H9 (cell line): ENCODE measurements around the gene PCDH10. TPM values are rescaled to one million over a fixed set of nuclear protein-coding genes. Genes with fewer than 3 reads are reported as not detected.

ENCODE experiments used
- DNase-seq: peaks from one replicate; pipeline ENCODE4 v3.0.0-alpha.2; 2017
- H2AFZ ChIP-seq: one replicate; pipeline ENCODE4 v1.6.1; 2013; ENCODE audit warnings: mild to moderate bottlenecking, low read length, control low read depth, moderate library complexity
- H2AK5ac ChIP-seq: 2 replicates; pipeline ENCODE4 v1.6.1; 2013; ENCODE audit warnings: low read length, control low read depth, mixed read lengths; ENCODE audit not compliant: insufficient read length
- H2BK120ac ChIP-seq: one replicate; pipeline ENCODE4 v1.6.1; 2013; ENCODE audit warnings: low read depth, mild to moderate bottlenecking, low read length, control low read depth, inconsistent platforms; ENCODE audit not compliant: poor library complexity, severe bottlenecking
- H2BK12ac ChIP-seq: 2 replicates; pipeline ENCODE4 v1.6.1; 2013; ENCODE audit warnings: low read length, control low read depth, mixed read lengths, low read depth; ENCODE audit not compliant: insufficient read length
- H2BK15ac ChIP-seq: 2 replicates; pipeline ENCODE4 v1.6.1; 2013; ENCODE audit warnings: low read depth, low read length, control low read depth
- H2BK20ac ChIP-seq: one replicate; pipeline ENCODE4 v1.6.1; 2013; ENCODE audit warnings: low read depth, mild to moderate bottlenecking, low read length, control low read depth, inconsistent platforms; ENCODE audit not compliant: poor library complexity, severe bottlenecking
- H2BK5ac ChIP-seq: 2 replicates; pipeline ENCODE4 v1.6.1; 2013; ENCODE audit warnings: low read length, control low read depth, mixed read lengths; ENCODE audit not compliant: insufficient read length
- H3K14ac ChIP-seq: 2 replicates; pipeline ENCODE4 v1.6.1; 2013; ENCODE audit warnings: low read length, control low read depth; ENCODE audit not compliant: insufficient read depth
- H3K18ac ChIP-seq: 2 replicates; pipeline ENCODE4 v1.6.1; 2013; ENCODE audit warnings: low read depth, mild to moderate bottlenecking, mixed read lengths, low read length, control low read depth; ENCODE audit not compliant: insufficient read length
- H3K23ac ChIP-seq: 2 replicates; pipeline ENCODE4 v1.6.1; 2013; ENCODE audit warnings: low read length, control low read depth, mixed read lengths, low read depth; ENCODE audit not compliant: insufficient read length
- H3K23me2 ChIP-seq: 2 replicates; pipeline ENCODE4 v1.6.1; 2013; ENCODE audit warnings: low read depth, mild to moderate bottlenecking, mixed read lengths, low read length, control low read depth; ENCODE audit not compliant: insufficient read length, poor library complexity, severe bottlenecking
- H3K27ac ChIP-seq: 2 replicates; pipeline ENCODE4 v1.5.1; 2013; ENCODE audit warnings: low read length, control low read depth, mixed read lengths, low read depth; ENCODE audit not compliant: insufficient read length
- H3K27me3 ChIP-seq: 2 replicates; pipeline ENCODE4 v1.6.1; 2013; ENCODE audit warnings: low read length, control low read depth, inconsistent platforms; ENCODE audit not compliant: insufficient read depth
- H3K4ac ChIP-seq: 2 replicates; pipeline ENCODE4 v1.6.1; 2013; ENCODE audit warnings: low read depth, mild to moderate bottlenecking, control low read depth, inconsistent platforms, low read length, moderate library complexity
- H3K4me1 ChIP-seq: 2 replicates; pipeline ENCODE4 v1.6.1; 2013; ENCODE audit warnings: low read length, control low read depth, inconsistent platforms; ENCODE audit not compliant: insufficient read depth
- H3K4me2 ChIP-seq: 2 replicates; pipeline ENCODE4 v1.6.1; 2013; ENCODE audit warnings: low read length, control low read depth, mixed read lengths; ENCODE audit not compliant: insufficient read length, insufficient read depth
- H3K56ac ChIP-seq: 2 replicates; pipeline ENCODE4 v1.6.1; 2013; ENCODE audit warnings: low read depth, mild to moderate bottlenecking, mixed read lengths, low read length, control low read depth; ENCODE audit not compliant: insufficient read length
- H3K79me1 ChIP-seq: 2 replicates; pipeline ENCODE4 v1.6.1; 2013; ENCODE audit warnings: low read depth, mild to moderate bottlenecking, moderate library complexity, low read length, control low read depth, inconsistent platforms; ENCODE audit not compliant: insufficient read depth, poor library complexity, severe bottlenecking
- H3K79me2 ChIP-seq: 2 replicates; pipeline ENCODE4 v1.6.1; 2013; ENCODE audit warnings: low read length, control low read depth, inconsistent platforms; ENCODE audit not compliant: insufficient read depth
- H3K9ac ChIP-seq: 2 replicates; pipeline ENCODE4 v1.6.1; 2013; ENCODE audit warnings: low read length, control low read depth, mixed read lengths; ENCODE audit not compliant: insufficient read length; ENCODE audit errors: extremely low read depth
- H3K9me3 ChIP-seq: one replicate; pipeline ENCODE4 v1.6.1; 2013; ENCODE audit warnings: low read depth, low read length, inconsistent platforms; ENCODE audit not compliant: control insufficient read depth
- H3T11ph ChIP-seq: one replicate; pipeline ENCODE4 v1.6.1; 2013; ENCODE audit warnings: mild to moderate bottlenecking, low read length, control low read depth, inconsistent platforms
- H4K20me1 ChIP-seq: one replicate; pipeline ENCODE4 v1.6.1; 2013; ENCODE audit not compliant: control insufficient read depth, insufficient read length, insufficient read depth
- H4K5ac ChIP-seq: 2 replicates; pipeline ENCODE4 v1.6.1; 2013; ENCODE audit warnings: low read depth, mild to moderate bottlenecking, mixed read lengths, low read length, control low read depth; ENCODE audit not compliant: insufficient read length
- H4K8ac ChIP-seq: replicated peaks from 2 replicates; pipeline ENCODE4 v1.6.1; 2013; ENCODE audit warnings: low read length, control low read depth, mixed read lengths, low read depth; ENCODE audit not compliant: insufficient read length
- H4K91ac ChIP-seq: 2 replicates; pipeline ENCODE4 v1.6.1; 2013; ENCODE audit warnings: low read depth, mild to moderate bottlenecking, moderate library complexity, mixed read lengths, low read length, control low read depth; ENCODE audit not compliant: insufficient read length
- H3K27ac Mint-ChIP-seq, 3 experiments: 2 replicates in 2 of 3; 3 replicates in 1 of 3; pipeline ENCODE4 v1.8.0; 2020 to 2021; ENCODE audit warnings: mixed read lengths in 3 of 3, mild to moderate bottlenecking in 1 of 3, moderate library complexity in 1 of 3
- H3K27me3 Mint-ChIP-seq: 2 replicates; pipeline ENCODE4 v1.8.0; 2021; ENCODE audit warnings: low read depth, mild to moderate bottlenecking, moderate library complexity, mixed read lengths
- H3K36me3 Mint-ChIP-seq, 3 experiments: 2 replicates in 2 of 3; 3 replicates in 1 of 3; pipeline ENCODE4 v1.8.0; 2020 to 2021; ENCODE audit warnings: low read depth in 3 of 3, mixed read lengths in 3 of 3; ENCODE audit not compliant: insufficient read depth in 1 of 3
- H3K4me1 Mint-ChIP-seq, 2 experiments: 2 replicates each; pipeline ENCODE4 v1.8.0; 2020; ENCODE audit warnings: mixed read lengths in 2 of 2
- H3K4me3 Mint-ChIP-seq, 2 experiments: 2 replicates in 1 of 2; 3 replicates in 1 of 2; pipeline ENCODE4 v1.8.0; 2020 to 2021; ENCODE audit warnings: mild to moderate bottlenecking in 2 of 2, mixed read lengths in 2 of 2, moderate library complexity in 1 of 2
- H3K9me3 Mint-ChIP-seq, 2 experiments: 2 replicates in 1 of 2; 3 replicates in 1 of 2; pipeline ENCODE4 v1.8.0; 2020; ENCODE audit warnings: mild to moderate bottlenecking in 2 of 2, mixed read lengths in 2 of 2, moderate library complexity in 1 of 2
- CTCF ChIP-seq: fragments of 200-600 bp; sonication (generic); conservative IDR thresholded peaks from 3 replicates; pipeline ENCODE4 v1.8.0; 2021; ENCODE audit warnings: antibody characterized with exemption, mild to moderate bottlenecking
- WGBS: extraction: QIAGEN DNeasy Blood & Tissue Kit; methylation state at CpG from one replicate; pipeline ENCODE4 v1.1.7; 2013; ENCODE audit warnings: missing lambda C conversion rate, low lambda C conversion rate, mixed read lengths; ENCODE audit not compliant: insufficient read length; ENCODE audit errors: extremely low coverage; 5-methylcytosine and 5-hydroxymethylcytosine counted together
- total RNA-seq: library from RNA; stranded (reverse); gene quantifications from 2 replicates; pipeline ENCODE4 v1.2.1, GENCODE V29; 2021

PCDH10 gene
- total RNA-seq, 1 experiment from 2014 or later = 8.1 TPM

GRCh38 chr4:133151691-133152329, 2.7 kb downstream of the PCDH10 start:
- Histone ChIP-seq H3K27ac (no peak overlapping the region), H3K79me2 (no peaks in the 10 kb centered on the region), H3K27me3 (peaks cover 38% of the 10 kb centered on the region; the same call in 1 of the 2 replicates), H3K9ac (no peak overlapping the region), H3T11ph (no peak overlapping the region), H3K4me2 (peak overlapping the region; percentile 98), H3K4ac (no peak overlapping the region), H4K5ac (no peak overlapping the region), H2AK5ac (no peak overlapping the region), H3K79me1 (no peaks in the 10 kb centered on the region), H2BK15ac (no peak overlapping the region), H3K23me2 (peaks cover 59% of the 10 kb centered on the region), H3K23ac (no peak overlapping the region), H2BK5ac (no peak overlapping the region), H4K91ac (no peak overlapping the region), H3K4me1 (no peaks in the 10 kb centered on the region), H4K8ac (no peak overlapping the region), H2BK120ac (no peak overlapping the region), H2BK20ac (no peak overlapping the region), H3K9me3 (no peaks in the 10 kb centered on the region), H3K14ac (no peak overlapping the region), H4K20me1 (peaks cover 2% of the 10 kb centered on the region), H2BK12ac (no peak overlapping the region), H2AFZ (no peak overlapping the region), H3K18ac (no peak overlapping the region), H3K56ac (no peak overlapping the region)
- Mint-ChIP-seq H3K4me3 (peak overlapping the region; percentile 82 to 92), H3K27me3 (peaks cover 72% of the 10 kb centered on the region), H3K27ac (no peak overlapping the region), H3K36me3 (peaks cover 0 to 6% (median 0%) of the 10 kb centered on the region in 3 experiments; a peak in 3 of 7 replicates), H3K9me3 (peaks cover 0 to 6% of the 10 kb centered on the region in 2 experiments; a peak in 3 of 5 replicates), H3K4me1 (peaks cover 58 to 61% of the 10 kb centered on the region in 2 experiments)
- peak; percentile 61 for TF ChIP-seq CTCF
- no CpG with 5 or more reads among the region's 62 CpGs for WGBS
- peak; percentile 73 for DNase-seq
